CD4-positive, alpha-beta T cell treated with Interferon alpha-2 for 1 hour (primary cell): ENCODE results near the gene GPR150.
A peak's percentile ranks its signal among the peaks of the same experiment; 100 is the strongest.

Source experiments
- DNase-seq, 2 donors: peaks; one replicate each; pipeline ENCODE4 v3.0.0-alpha.2; 2020 to 2022

Gene GPR150

GRCh38 chr5:95620030-95620869, at the start of gene GPR150:
TSS of gene GPR150 (plus strand) at chr5:95620087. CDS start at chr5:95620276, 189 bp downstream.
- DNase-seq = peak; percentile 56 to 68

DNA sequence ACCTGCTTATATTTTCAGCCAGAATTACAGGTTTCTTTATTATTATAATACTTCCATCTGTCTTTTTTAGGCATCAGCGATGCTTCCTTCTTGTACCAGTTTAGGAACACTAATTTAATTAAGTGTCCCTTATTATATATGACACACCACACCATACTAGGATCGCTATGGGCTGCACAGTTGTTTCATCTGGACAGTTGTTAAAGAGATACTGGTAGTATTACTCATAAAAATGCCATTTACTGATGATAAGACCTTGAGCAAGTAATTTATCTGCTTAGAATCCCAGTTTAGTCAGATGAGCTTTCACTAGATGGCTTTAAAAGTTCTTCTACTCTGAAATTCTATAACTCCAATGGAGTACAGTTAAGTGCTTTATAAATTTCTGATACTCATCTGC, 47.9 kb upstream of the GPR150 start:
- DNase-seq = no peak

DNA sequence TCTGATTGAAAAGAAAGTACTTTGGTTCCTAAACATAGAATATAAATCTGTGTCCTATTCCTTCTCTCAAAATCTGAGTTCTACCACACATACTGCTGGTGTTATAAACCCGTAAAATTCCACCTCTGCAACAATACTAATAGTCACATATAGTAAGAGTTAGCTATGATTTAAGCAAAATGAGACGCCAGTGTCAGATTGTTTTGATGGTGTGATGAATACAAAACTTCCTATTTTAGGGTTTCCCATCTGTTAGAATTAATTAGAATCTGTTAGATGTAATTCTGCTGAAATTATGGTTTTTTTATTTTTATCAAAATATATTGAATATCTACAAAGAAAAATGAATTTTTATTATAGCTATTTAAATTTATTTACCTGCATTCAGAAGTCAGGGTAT, 38.3 kb upstream of the GPR150 start:
- no peak for DNase-seq

DNA sequence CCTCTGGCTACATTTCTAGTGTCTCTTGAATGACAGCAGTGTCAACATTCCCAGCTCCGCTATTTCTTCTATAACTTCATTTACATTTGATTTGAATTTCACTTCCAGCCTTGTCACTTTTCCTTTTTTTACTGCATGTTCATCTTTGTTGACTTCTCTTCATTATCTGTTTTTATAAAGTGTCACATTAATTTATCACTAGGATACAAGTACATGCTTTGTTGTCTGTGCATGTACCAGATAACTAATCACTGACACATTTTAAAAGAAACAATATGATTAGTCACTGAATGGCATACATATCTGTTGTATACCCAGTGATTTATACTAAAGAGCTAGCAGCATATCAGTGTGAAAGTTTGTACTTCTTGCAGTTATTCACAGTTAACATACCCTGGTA, 35.9 kb upstream of the GPR150 start:
- no peak for DNase-seq

GRCh38 chr5:95590880-95591279, 29.0 kb upstream of the GPR150 start:
- peak in 1 of 2 donors; percentile 1 for DNase-seq

- DNase-seq = no peak
These were observed 28.4 kb upstream of the GPR150 start for GRCh38 chr5:95591490-95591901.

DNA sequence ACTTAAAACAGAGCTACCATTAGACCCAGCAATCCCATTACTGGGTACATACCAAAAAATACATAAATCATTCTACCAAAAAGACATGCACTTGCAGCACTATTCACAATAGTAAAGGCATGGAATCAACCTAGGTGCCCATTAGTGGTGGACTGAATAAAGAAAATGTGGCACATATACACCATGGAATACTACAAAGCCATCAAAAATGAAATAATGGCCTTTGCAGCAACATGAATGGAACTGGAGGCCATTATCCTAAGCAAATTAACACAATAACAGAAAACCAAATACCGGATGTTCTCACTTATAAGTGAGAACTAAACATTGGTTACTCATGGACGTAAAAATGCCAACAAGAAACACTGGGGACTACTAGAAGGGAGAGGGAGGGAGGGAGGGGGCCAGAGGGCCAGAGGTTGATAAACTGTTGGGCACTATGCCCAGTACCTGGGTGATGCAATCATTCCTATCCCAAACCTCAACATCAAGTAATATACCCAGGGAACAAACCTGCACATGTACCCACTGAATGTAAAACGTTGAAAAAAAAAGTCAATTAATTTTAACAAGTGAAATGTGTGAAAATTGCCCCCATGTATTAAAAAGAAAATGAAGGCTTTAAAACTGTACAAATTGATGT, 24.5 kb upstream of the GPR150 start:
- no peak for DNase-seq

DNA sequence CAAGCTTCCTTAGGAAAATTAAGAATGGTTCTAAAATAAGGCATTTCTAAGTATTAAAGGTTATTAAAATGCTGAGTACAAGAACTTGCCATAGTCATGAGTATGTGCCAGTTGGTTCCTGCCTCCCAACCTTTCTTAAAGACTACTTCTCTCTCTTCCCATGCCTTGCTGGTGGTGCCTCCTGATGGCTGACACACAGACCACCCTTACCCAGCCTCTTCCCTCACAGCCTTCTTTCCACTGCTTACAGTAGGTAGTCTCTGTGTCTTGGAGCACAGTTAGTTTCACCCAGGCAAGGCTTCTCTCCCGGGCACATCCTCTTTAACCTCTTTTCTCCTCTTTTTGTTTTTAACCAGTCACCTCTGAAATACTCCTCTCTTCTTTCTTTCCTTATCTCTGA, 20.6 kb upstream of the GPR150 start:
- DNase-seq = no peak

- no peak for DNase-seq
These were observed 19.3 kb upstream of the GPR150 start for GRCh38 chr5:95600557-95600956.

DNA sequence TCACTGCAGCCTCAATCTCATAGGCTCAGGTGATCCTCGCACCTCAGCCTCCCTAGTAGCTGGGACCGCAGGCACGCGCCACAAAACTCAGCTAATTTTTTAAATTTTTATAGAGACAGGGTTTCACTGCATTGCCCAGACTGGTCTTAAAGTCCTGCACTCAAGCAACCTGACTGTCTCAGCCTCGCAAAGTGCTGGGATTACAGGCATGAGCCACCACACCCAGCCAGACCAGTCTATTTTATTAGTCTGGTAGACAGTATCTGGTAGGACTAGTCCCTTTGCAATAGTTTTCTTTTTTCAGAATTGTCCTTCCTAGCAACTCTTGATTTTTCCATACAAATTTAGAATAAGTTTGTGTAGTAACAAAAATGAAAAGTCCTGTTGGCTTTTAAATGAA, 14.1 kb upstream of the GPR150 start:
- DNase-seq = no peak

- no peak for DNase-seq
These were observed 13.5 kb upstream of the GPR150 start for GRCh38 chr5:95606419-95606818.

GRCh38 chr5:95609711-95610110, 10.2 kb upstream of the GPR150 start:
- DNase-seq = no peak

GRCh38 chr5:95610546-95610945, 9.3 kb upstream of the GPR150 start:
- DNase-seq = no peak

GRCh38 chr5:95611396-95611795, 8.5 kb upstream of the GPR150 start:
- DNase-seq = no peak

GRCh38 chr5:95613514-95613913, 6.4 kb upstream of the GPR150 start:
- DNase-seq = no peak

DNA sequence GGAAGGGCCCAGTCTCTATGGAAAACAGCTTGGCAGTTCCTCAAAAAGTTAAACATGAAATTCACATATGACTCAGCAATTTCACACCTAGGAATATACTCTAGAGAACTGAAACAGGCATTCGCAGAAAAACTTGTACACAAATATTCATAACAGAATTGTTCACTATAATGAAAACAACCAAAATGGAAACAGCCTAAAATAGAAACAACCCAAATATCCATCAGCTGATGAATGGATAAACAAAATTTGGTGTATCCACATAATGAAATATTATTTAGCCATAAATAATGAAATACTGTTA, 4.8 kb upstream of the GPR150 start:
- DNase-seq = no peak

- DNase-seq = no peak
These were observed 2.8 kb upstream of the GPR150 start for GRCh38 chr5:95617057-95617456.

DNA sequence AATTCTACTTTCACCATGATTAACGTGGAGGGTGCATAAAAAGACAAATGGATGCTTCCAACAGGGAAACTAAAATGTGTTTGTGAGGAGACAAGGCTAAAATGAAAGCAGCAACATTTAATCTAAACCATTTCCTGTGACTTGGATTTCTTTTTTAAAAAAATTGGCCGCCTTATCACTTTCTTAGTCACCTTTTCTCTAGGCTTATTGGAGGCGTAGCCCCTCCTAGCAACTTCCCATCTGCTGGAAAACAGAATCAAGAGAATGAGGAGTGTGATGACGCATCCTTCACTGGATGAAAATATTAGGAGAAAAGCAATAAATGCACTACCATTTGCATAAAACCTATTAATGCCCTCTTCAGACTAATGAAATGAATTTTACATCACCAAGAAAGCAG, 791 bp upstream of the GPR150 start:
- DNase-seq = no peak

GRCh38 chr5:95619514-95620029, 315 bp upstream of the GPR150 start:
- DNase-seq = no peak

- DNase-seq = peak; percentile 4 to 47
These were observed 1.3 kb downstream of the GPR150 start for GRCh38 chr5:95620870-95621838.

GRCh38 chr5:95621839-95622629, 2.1 kb downstream of the GPR150 start:
- peak; percentile 8 to 66 for DNase-seq

- no peak for DNase-seq
These were observed 3.8 kb downstream of the GPR150 start for GRCh38 chr5:95623706-95624105.
